Hypothalamus (tissue), 51 donors: ENCODE data around the gene ARL4D.
"Not testable (repeated sequence)": the region's sequence is repeated elsewhere in the genome, so short reads cannot be mapped to it uniquely, and the experiment has no call there.

Source experiments
- DNase-seq, 51 donors: peaks; one replicate each; lab custom pipeline; 2025; lab: John Stamatoyannopoulos, UW

ARL4D gene

GRCh38 chr17:43398724-43399595, at the start of gene ARL4D:
Gene ARL4D (plus strand): TSS chr17:43398993. CDS start chr17:43399733, 740 bp downstream.
- DNase-seq: peak; percentile 8 to 89 (median 73)

GRCh38 chr17:43349142-43349541, 49.7 kb upstream of the ARL4D start:
- DNase-seq: no peak

- no peak for DNase-seq
Observed at GRCh38 chr17:43350888-43351361, 47.9 kb upstream of the ARL4D start.

- no peak for DNase-seq
Observed at GRCh38 chr17:43351691-43352090, 47.1 kb upstream of the ARL4D start.

GRCh38 chr17:43352579-43353331, 46.0 kb upstream of the ARL4D start:
- no peak for DNase-seq

GRCh38 chr17:43353393-43353792, 45.4 kb upstream of the ARL4D start:
- DNase-seq: no peak

- DNase-seq: no peak
Observed at GRCh38 chr17:43354371-43354770, 44.4 kb upstream of the ARL4D start.

GRCh38 chr17:43356450-43356849, 42.3 kb upstream of the ARL4D start:
- no peak for DNase-seq

GRCh38 chr17:43356999-43357398, 41.8 kb upstream of the ARL4D start:
- no peak for DNase-seq

- DNase-seq: no peak
Observed at GRCh38 chr17:43359469-43360110, 39.2 kb upstream of the ARL4D start.

- peak in 8 of 51 donors; percentile 10 to 68 (median 28) for DNase-seq
Observed at GRCh38 chr17:43360376-43360738, 38.4 kb upstream of the ARL4D start.

- peak in 49 of 51 donors; percentile 14 to 97 (median 84) for DNase-seq
Observed at GRCh38 chr17:43360739-43361505, 37.9 kb upstream of the ARL4D start.

- DNase-seq: no peak
Observed at GRCh38 chr17:43363181-43363925, 35.4 kb upstream of the ARL4D start.

GRCh38 chr17:43363926-43364285, 34.9 kb upstream of the ARL4D start:
- no peak for DNase-seq

GRCh38 chr17:43365356-43365755, 33.4 kb upstream of the ARL4D start:
- DNase-seq: no peak

GRCh38 chr17:43365921-43366320, 32.9 kb upstream of the ARL4D start:
- not testable (repeated sequence) for DNase-seq

GRCh38 chr17:43366891-43367736, 31.7 kb upstream of the ARL4D start:
- peak in 1 of 51 donors; percentile 19 for DNase-seq

- peak in 7 of 51 donors; percentile 33 to 93 (median 58) for DNase-seq
Observed at GRCh38 chr17:43367737-43368242, 31.0 kb upstream of the ARL4D start.
